Panc1 (cell line): ENCODE measurements around the gene SLC51B. TPM values are rescaled to one million over a fixed set of nuclear protein-coding genes. Genes with fewer than 3 reads are reported as not detected.

Source experiments
- ATAC-seq: fragments of 200-7000 bp; cut with Tn5 transposase; 2 replicates; pipeline ENCODE4 v1.9.1; 2020; ENCODE audit warnings: mild to moderate bottlenecking, moderate library complexity
- BruUV-seq: library from RNA; stranded (reverse); fragments of 400-500 nt; replicated peaks from 2 replicates; lab custom pipeline; 2021; lab: Mats Ljungman, UMichigan
- CTCF ChIA-PET: fragments of 300-600 bp; sonication (Branson Sonifier 250); formaldehyde crosslinking; loops from one replicate; lab custom pipeline; 2022; ENCODE audit warnings: antibody characterized with exemption; lab: Charles Lee
- POLR2A ChIA-PET: fragments of 300-600 bp; sonication (Branson Sonifier 250); formaldehyde crosslinking; loops from one replicate; lab custom pipeline; 2022; ENCODE audit warnings: antibody characterized with exemption; lab: Charles Lee
- DNase-seq: peaks from one replicate; pipeline ENCODE4 v3.0.0-alpha.2; 2010; ENCODE audit warnings: low read depth, low spot score
- H3K27ac ChIP-seq: 2 replicates; pipeline ENCODE4 v1.5.1; 2011; ENCODE audit warnings: mild to moderate bottlenecking, low read length, inconsistent platforms
- H3K27me3 ChIP-seq: fragments of 200-500 bp; sonication (Bioruptor generic); 2 replicates; pipeline ENCODE4 v1.6.0; 2014; ENCODE audit warnings: low read length, inconsistent platforms; ENCODE audit not compliant: control insufficient read depth, insufficient read depth
- H3K36me3 ChIP-seq: fragments of 200-500 bp; sonication (Bioruptor generic); 2 replicates; pipeline ENCODE4 v1.5.1; 2014; ENCODE audit warnings: inconsistent platforms, mild to moderate bottlenecking, low read length, moderate library complexity; ENCODE audit not compliant: control insufficient read depth, insufficient read depth
- H3K4me1 ChIP-seq: 2 replicates; pipeline ENCODE4 v1.5.1; 2011; ENCODE audit warnings: inconsistent platforms, mild to moderate bottlenecking, low read length, moderate library complexity; ENCODE audit not compliant: control insufficient read depth, insufficient read depth
- H3K4me3 ChIP-seq, 2 experiments: 2 replicates each; pipeline ENCODE4 v1.5.1; 2011 to 2012; ENCODE audit warnings: low read depth in 2 of 2, low read length in 2 of 2, mild to moderate bottlenecking in 2 of 2, inconsistent platforms in 1 of 2, moderate library complexity in 1 of 2
- H3K9me3 ChIP-seq: fragments of 200-500 bp; sonication (Bioruptor generic); 2 replicates; pipeline ENCODE4 v1.5.1; 2014; ENCODE audit warnings: low read depth, mild to moderate bottlenecking, inconsistent platforms, low read length, moderate library complexity; ENCODE audit not compliant: control insufficient read depth, insufficient read depth
- CTCF ChIP-seq: fragments of 450-650 bp; IDR thresholded peaks from 2 replicates; pipeline ENCODE4 v1.5.1; 2017; ENCODE audit warnings: mild to moderate bottlenecking
- POLR2AphosphoS5 ChIP-seq: IDR thresholded peaks from 2 replicates; pipeline ENCODE4 v1.6.1; 2012; ENCODE audit warnings: mild to moderate bottlenecking, low read depth, low read length, moderate library complexity
- SIN3A ChIP-seq: IDR thresholded peaks from 2 replicates; pipeline ENCODE4 v1.6.1; 2012; ENCODE audit warnings: low read depth, mild to moderate bottlenecking, low read length, moderate library complexity, borderline replicate concordance; ENCODE audit not compliant: insufficient read depth
- TCF7L2 ChIP-seq: IDR thresholded peaks from 2 replicates; pipeline ENCODE4 v1.6.1; 2011; ENCODE audit warnings: mild to moderate bottlenecking, low read depth, low read length, inconsistent platforms
- in situ Hi-C: cut with HindIII; loops from 2 replicates; pipeline ENCODE4 v1.10.0; 2016; ENCODE audit warnings: low sequenced_read_pairs, low pct_unique_long_range_greater_than_20kb
- intact Hi-C: fragments of 100-400 bp; cut with micrococcal nuclease; formaldehyde crosslinking; loops from one replicate; pipeline ENCODE4 v1.10.0; 2022; ENCODE audit not compliant: unreplicated experiment
- total RNA-seq: library from RNA; stranded (reverse); gene quantifications from one replicate; pipeline ENCODE4 v1.2.1, GENCODE V29; 2021; ENCODE audit not compliant: unreplicated experiment
- TF ChIP-seq, protein P1 (sequence below), 2 experiments: IDR thresholded peaks; 2 replicates each; pipeline ENCODE4 v1.6.1; 2011 to 2012; ENCODE audit warnings: low read depth in 2 of 2, control low read depth in 1 of 2, low read length in 1 of 2, mild to moderate bottlenecking in 1 of 2, moderate library complexity in 1 of 2; ENCODE audit not compliant: insufficient read depth in 1 of 2

Gene SLC51B
- total RNA-seq, 1 experiment from 2014 or later: 0.51 TPM

- in situ Hi-C loops: no loop called here
- ChIA-PET POLR2A (no interaction called here), CTCF (no interaction called here)
- no peak overlapping the region for H3K27ac ChIP-seq
- H3K36me3 ChIP-seq: no peaks in the 10 kb centered on the region
- H3K4me3 ChIP-seq: no peak overlapping the region
- no peaks in the 10 kb centered on the region for H3K27me3 ChIP-seq
- TF ChIP-seq SIN3A: no peak
- no peak for TF ChIP-seq CTCF
- no peak for TF ChIP-seq TCF7L2
- TF ChIP-seq, protein P1, sequence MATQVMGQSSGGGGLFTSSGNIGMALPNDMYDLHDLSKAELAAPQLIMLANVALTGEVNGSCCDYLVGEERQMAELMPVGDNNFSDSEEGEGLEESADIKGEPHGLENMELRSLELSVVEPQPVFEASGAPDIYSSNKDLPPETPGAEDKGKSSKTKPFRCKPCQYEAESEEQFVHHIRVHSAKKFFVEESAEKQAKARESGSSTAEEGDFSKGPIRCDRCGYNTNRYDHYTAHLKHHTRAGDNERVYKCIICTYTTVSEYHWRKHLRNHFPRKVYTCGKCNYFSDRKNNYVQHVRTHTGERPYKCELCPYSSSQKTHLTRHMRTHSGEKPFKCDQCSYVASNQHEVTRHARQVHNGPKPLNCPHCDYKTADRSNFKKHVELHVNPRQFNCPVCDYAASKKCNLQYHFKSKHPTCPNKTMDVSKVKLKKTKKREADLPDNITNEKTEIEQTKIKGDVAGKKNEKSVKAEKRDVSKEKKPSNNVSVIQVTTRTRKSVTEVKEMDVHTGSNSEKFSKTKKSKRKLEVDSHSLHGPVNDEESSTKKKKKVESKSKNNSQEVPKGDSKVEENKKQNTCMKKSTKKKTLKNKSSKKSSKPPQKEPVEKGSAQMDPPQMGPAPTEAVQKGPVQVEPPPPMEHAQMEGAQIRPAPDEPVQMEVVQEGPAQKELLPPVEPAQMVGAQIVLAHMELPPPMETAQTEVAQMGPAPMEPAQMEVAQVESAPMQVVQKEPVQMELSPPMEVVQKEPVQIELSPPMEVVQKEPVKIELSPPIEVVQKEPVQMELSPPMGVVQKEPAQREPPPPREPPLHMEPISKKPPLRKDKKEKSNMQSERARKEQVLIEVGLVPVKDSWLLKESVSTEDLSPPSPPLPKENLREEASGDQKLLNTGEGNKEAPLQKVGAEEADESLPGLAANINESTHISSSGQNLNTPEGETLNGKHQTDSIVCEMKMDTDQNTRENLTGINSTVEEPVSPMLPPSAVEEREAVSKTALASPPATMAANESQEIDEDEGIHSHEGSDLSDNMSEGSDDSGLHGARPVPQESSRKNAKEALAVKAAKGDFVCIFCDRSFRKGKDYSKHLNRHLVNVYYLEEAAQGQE (IDR thresholded peaks at IDR 0.05; ENCODE audit: insufficient read depth in 1 of 2, low read depth in 2 of 2, low read length in 1 of 2): no peak
- TF ChIP-seq POLR2AphosphoS5: no peak
- no peaks in the 10 kb centered on the region for H3K4me1 ChIP-seq
- ATAC-seq: no peak
- BruUV-seq: no TSS peak
- DNase-seq: no peak
- no peaks in the 10 kb centered on the region for H3K9me3 ChIP-seq
- intact Hi-C loops: no loop called here
These were observed 47.3 kb upstream of the SLC51B start for GRCh38 chr15:64997745-64998375.

DNA sequence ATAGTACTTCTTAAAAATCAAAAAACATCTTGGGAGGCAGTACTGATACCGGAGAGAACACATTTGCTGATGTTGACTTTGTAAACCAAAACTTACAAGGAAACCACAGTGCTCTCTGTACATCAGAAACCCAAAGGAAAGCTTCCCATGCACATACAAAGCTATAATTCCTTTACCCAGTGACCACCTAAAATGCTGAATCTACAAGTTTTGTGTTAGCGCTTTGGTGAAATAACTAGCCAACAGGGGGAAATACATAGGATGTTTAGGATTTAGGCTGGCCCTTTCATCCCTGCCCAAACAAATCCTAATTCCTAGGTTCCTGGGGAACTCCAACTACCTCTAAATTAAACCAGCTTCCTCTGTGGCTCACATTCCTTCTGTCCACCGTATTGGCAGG is 40.2 kb upstream of the SLC51B start:
- DNase-seq (no peak), ATAC-seq (no peak)
- no peaks in the 10 kb centered on the region for H3K9me3 ChIP-seq
- CTCF ChIA-PET: interaction anchor here (0.7 kb wide), 1 partner anchor 10 kb away, joined by 4 read pairs; no protein-coding TSS in a partner anchor
- TF ChIP-seq TCF7L2: no peak
- no peak for TF ChIP-seq SIN3A
- TF ChIP-seq, protein P1 (IDR thresholded peaks at IDR 0.05; ENCODE audit: insufficient read depth in 1 of 2, low read depth in 2 of 2, low read length in 1 of 2): no peak
- TF ChIP-seq CTCF: no peak
- TF ChIP-seq POLR2AphosphoS5: no peak
- in situ Hi-C loops (no loop called here), intact Hi-C loops (no loop called here)
- POLR2A ChIA-PET: interaction anchor here (0.5 kb wide), 1 partner anchor 635 kb away, joined by 10 read pairs; no protein-coding TSS in a partner anchor
- no peaks in the 10 kb centered on the region for H3K4me1 ChIP-seq
- no peaks in the 10 kb centered on the region for H3K27me3 ChIP-seq
- no peak overlapping the region for H3K27ac ChIP-seq
- H3K4me3 ChIP-seq: no peak overlapping the region
- BruUV-seq: no TSS peak
- H3K36me3 ChIP-seq: no peaks in the 10 kb centered on the region
